KMS-11 (cell line): ENCODE measurements around the gene ASB2.

Experiments
- H2AFZ ChIP-seq: fragments of 200-600 bp; sonication (generic); 2 replicates; pipeline ENCODE4 v1.6.1; 2016; ENCODE audit warnings: antibody characterized with exemption, mixed run types, low read depth
- H3K27ac ChIP-seq: fragments of 200-600 bp; sonication (generic); 2 replicates; pipeline ENCODE4 v1.6.1; 2016; ENCODE audit warnings: mild to moderate bottlenecking, mixed run types
- H3K27me3 ChIP-seq: fragments of 200-600 bp; sonication (generic); 2 replicates; pipeline ENCODE4 v1.6.1; 2017; ENCODE audit warnings: mild to moderate bottlenecking, low read depth, mixed run types, moderate library complexity; ENCODE audit not compliant: insufficient read depth
- H3K36me3 ChIP-seq: fragments of 200-600 bp; sonication (generic); 2 replicates; pipeline ENCODE4 v1.6.1; 2017; ENCODE audit warnings: mild to moderate bottlenecking, mixed run types; ENCODE audit not compliant: insufficient read depth
- H3K4me1 ChIP-seq: fragments of 200-600 bp; sonication (generic); 2 replicates; pipeline ENCODE4 v1.6.1; 2016; ENCODE audit warnings: mild to moderate bottlenecking, low read depth, mixed run types; ENCODE audit not compliant: poor library complexity, severe bottlenecking
- H3K4me2 ChIP-seq: fragments of 200-600 bp; sonication (generic); 2 replicates; pipeline ENCODE4 v1.7.0; 2016; ENCODE audit warnings: mild to moderate bottlenecking, mixed run types
- H3K4me3 ChIP-seq: fragments of 200-600 bp; sonication (generic); IDR thresholded peaks from 2 replicates; pipeline ENCODE4 v1.6.1; 2017; ENCODE audit warnings: low read depth, low read length, mixed read lengths; ENCODE audit not compliant: insufficient read depth
- H3K79me2 ChIP-seq: fragments of 200-600 bp; sonication (generic); 2 replicates; pipeline ENCODE4 v1.6.1; 2016; ENCODE audit warnings: low read depth, mixed run types; ENCODE audit not compliant: insufficient read depth
- H3K9ac ChIP-seq: fragments of 200-600 bp; sonication (generic); 2 replicates; pipeline ENCODE4 v1.6.1; 2016; ENCODE audit warnings: mild to moderate bottlenecking, mixed run types
- H4K20me1 ChIP-seq: fragments of 200-600 bp; sonication (generic); 2 replicates; pipeline ENCODE4 v1.6.1; 2016; ENCODE audit warnings: mild to moderate bottlenecking, mixed run types; ENCODE audit not compliant: insufficient read depth
- TF ChIP-seq, protein P1 (sequence below): fragments of 200-600 bp; sonication (generic); conservative IDR thresholded peaks from 2 replicates; pipeline ENCODE4 v1.6.1; 2017; ENCODE audit warnings: low read depth, mild to moderate bottlenecking, antibody characterized with exemption, low read length, moderate library complexity, mixed read lengths

ASB2 gene

GRCh38 chr14:93889739-93890483 lies 86.5 kb downstream of the ASB2 start:
- H3K9ac ChIP-seq, result no peak overlapping the region
- no peak overlapping the region for H3K27ac ChIP-seq
- TF ChIP-seq, protein P1, sequence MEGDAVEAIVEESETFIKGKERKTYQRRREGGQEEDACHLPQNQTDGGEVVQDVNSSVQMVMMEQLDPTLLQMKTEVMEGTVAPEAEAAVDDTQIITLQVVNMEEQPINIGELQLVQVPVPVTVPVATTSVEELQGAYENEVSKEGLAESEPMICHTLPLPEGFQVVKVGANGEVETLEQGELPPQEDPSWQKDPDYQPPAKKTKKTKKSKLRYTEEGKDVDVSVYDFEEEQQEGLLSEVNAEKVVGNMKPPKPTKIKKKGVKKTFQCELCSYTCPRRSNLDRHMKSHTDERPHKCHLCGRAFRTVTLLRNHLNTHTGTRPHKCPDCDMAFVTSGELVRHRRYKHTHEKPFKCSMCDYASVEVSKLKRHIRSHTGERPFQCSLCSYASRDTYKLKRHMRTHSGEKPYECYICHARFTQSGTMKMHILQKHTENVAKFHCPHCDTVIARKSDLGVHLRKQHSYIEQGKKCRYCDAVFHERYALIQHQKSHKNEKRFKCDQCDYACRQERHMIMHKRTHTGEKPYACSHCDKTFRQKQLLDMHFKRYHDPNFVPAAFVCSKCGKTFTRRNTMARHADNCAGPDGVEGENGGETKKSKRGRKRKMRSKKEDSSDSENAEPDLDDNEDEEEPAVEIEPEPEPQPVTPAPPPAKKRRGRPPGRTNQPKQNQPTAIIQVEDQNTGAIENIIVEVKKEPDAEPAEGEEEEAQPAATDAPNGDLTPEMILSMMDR, result no peak
- H3K79me2 ChIP-seq, result no peaks in the 10 kb centered on the region
- H2AFZ ChIP-seq, result no peak overlapping the region
- peaks cover 2% of the 10 kb centered on the region for H3K4me1 ChIP-seq
- H4K20me1 ChIP-seq, result no peaks in the 10 kb centered on the region
- H3K36me3 ChIP-seq, result no peaks in the 10 kb centered on the region
- H3K4me2 ChIP-seq, result no peak overlapping the region
- no peak overlapping the region for H3K4me3 ChIP-seq
- H3K27me3 ChIP-seq, result no peaks in the 10 kb centered on the region

- Histone ChIP-seq H3K27ac (no peak overlapping the region), H3K36me3 (no peaks in the 10 kb centered on the region), H3K4me1 (peaks cover 3% of the 10 kb centered on the region), H3K4me2 (no peak overlapping the region), H3K4me3 (no peak overlapping the region), H3K79me2 (no peaks in the 10 kb centered on the region), H2AFZ (no peak overlapping the region), H3K27me3 (no peaks in the 10 kb centered on the region), H4K20me1 (no peaks in the 10 kb centered on the region), H3K9ac (no peak overlapping the region)
- TF ChIP-seq, protein P1, result no peak
Measured at GRCh38 chr14:93888995-93889394, 87.4 kb downstream of the ASB2 start.

DNA sequence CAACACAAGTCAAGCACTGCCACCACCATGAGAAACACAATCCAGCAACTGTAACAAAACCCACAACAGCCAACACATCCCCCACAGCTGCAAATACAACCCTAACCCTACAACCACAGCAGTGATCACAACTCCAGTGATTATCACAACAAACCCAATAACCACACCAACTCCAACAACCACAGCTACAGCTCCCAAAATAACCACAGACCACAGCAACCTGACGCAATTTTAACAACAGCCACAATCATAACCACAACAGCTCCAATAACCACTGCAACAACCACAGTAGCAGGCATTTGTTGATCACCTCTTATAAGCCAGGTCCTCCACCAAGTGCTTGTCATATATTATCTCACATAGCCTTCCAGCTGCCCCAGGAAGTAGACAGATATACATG lies 91.4 kb downstream of the ASB2 start:
- Histone ChIP-seq H3K4me2 (no peak overlapping the region), H2AFZ (no peak overlapping the region), H3K27me3 (no peaks in the 10 kb centered on the region), H3K36me3 (no peaks in the 10 kb centered on the region), H3K27ac (no peak overlapping the region), H3K4me1 (peaks cover 3% of the 10 kb centered on the region), H4K20me1 (no peaks in the 10 kb centered on the region), H3K4me3 (no peak overlapping the region), H3K9ac (no peak overlapping the region), H3K79me2 (no peaks in the 10 kb centered on the region)
- TF ChIP-seq, protein P1, result no peak
